WTC11 (cell line): ENCODE data around the gene BRIX1. TPM values are rescaled to one million over a fixed set of nuclear protein-coding genes. Genes with fewer than 3 reads are reported as not detected.

Experiments used
- ATAC-seq: fragments of 200-7000 bp; cut with Tn5 transposase; 2 replicates; pipeline ENCODE4 v1.10.0; 2021; ENCODE audit warnings: mild to moderate bottlenecking, moderate library complexity
- CTCF ChIA-PET: fragments of 300-600 bp; sonication (Branson Sonifier 250); formaldehyde crosslinking; loops from one replicate; lab custom pipeline; 2021; ENCODE audit warnings: antibody characterized with exemption; lab: Charles Lee
- POLR2A ChIA-PET: fragments of 350-600 bp; sonication (Branson Sonifier 250); formaldehyde crosslinking; loops from one replicate; lab custom pipeline; 2021; ENCODE audit warnings: antibody characterized with exemption; lab: Charles Lee
- DNase-seq: peaks from one replicate; pipeline ENCODE4 v3.0.0; 2021; ENCODE audit warnings: low spot score
- H3K27ac Mint-ChIP-seq: 2 replicates; pipeline ENCODE4 v1.8.0; 2021; ENCODE audit warnings: mixed read lengths
- H3K27me3 Mint-ChIP-seq: 2 replicates; pipeline ENCODE4 v1.8.0; 2021; ENCODE audit warnings: low read depth, mild to moderate bottlenecking, moderate library complexity, mixed read lengths
- H3K36me3 Mint-ChIP-seq: 2 replicates; pipeline ENCODE4 v1.8.0; 2021; ENCODE audit warnings: mixed read lengths
- H3K4me1 Mint-ChIP-seq: 2 replicates; pipeline ENCODE4 v1.8.0; 2022; ENCODE audit warnings: mixed read lengths
- H3K4me3 Mint-ChIP-seq: 2 replicates; pipeline ENCODE4 v1.8.0; 2021; ENCODE audit warnings: mild to moderate bottlenecking, moderate library complexity, mixed read lengths
- H3K9me3 Mint-ChIP-seq: 2 replicates; pipeline ENCODE4 v1.8.0; 2021; ENCODE audit warnings: mixed read lengths
- FOXJ3 ChIP-seq: sonication (generic); formaldehyde crosslinking; IDR thresholded peaks from 2 replicates; pipeline ENCODE4 v1.9.0; 2021; ENCODE audit warnings: missing genetic modification reagents, mild to moderate bottlenecking, borderline replicate concordance
- JAZF1 ChIP-seq: fragments of 250-450 bp; sonication (Bioruptor Pico); IDR thresholded peaks from 2 replicates; pipeline ENCODE4 v1.9.0; 2021; ENCODE audit warnings: moderate library complexity, mild to moderate bottlenecking, inconsistent platforms
- KAT7 ChIP-seq: sonication (generic); formaldehyde crosslinking; IDR thresholded peaks from 2 replicates; pipeline ENCODE4 v1.8.1; 2023; ENCODE audit warnings: missing genetic modification reagents, mild to moderate bottlenecking, borderline replicate concordance
- NFATC4 ChIP-seq: fragments of 250-450 bp; sonication (Bioruptor Pico); IDR thresholded peaks from 2 replicates; pipeline ENCODE4 v1.9.0; 2021; ENCODE audit warnings: mild to moderate bottlenecking
- NR2C2 ChIP-seq: sonication (generic); formaldehyde crosslinking; IDR thresholded peaks from 2 replicates; pipeline ENCODE4 v1.8.0; 2022; ENCODE audit warnings: mild to moderate bottlenecking, missing genetic modification reagents
- NR3C1 ChIP-seq: sonication (generic); formaldehyde crosslinking; conservative IDR thresholded peaks from 2 replicates; pipeline ENCODE4 v1.8.1; 2023; ENCODE audit warnings: low read depth, mild to moderate bottlenecking, missing genetic modification reagents
- TCF7 ChIP-seq: sonication (generic); formaldehyde crosslinking; IDR thresholded peaks from 2 replicates; pipeline ENCODE4 v1.8.0; 2022; ENCODE audit warnings: mild to moderate bottlenecking, low read depth, missing genetic modification reagents, moderate library complexity
- TEAD4 ChIP-seq: sonication (generic); formaldehyde crosslinking; IDR thresholded peaks from 2 replicates; pipeline ENCODE4 v1.8.0; 2022; ENCODE audit warnings: mild to moderate bottlenecking, missing genetic modification reagents
- ZNF138 ChIP-seq: sonication (generic); formaldehyde crosslinking; conservative IDR thresholded peaks from 2 replicates; pipeline ENCODE4 v1.8.1; 2022; ENCODE audit warnings: mild to moderate bottlenecking, moderate library complexity, missing genetic modification reagents
- ZNF232 ChIP-seq: sonication (generic); formaldehyde crosslinking; IDR thresholded peaks from 2 replicates; pipeline ENCODE4 v1.8.0; 2022; ENCODE audit warnings: mild to moderate bottlenecking, missing genetic modification reagents
- ZNF671 ChIP-seq: fragments of 250-450 bp; sonication (Bioruptor Pico); IDR thresholded peaks from 2 replicates; pipeline ENCODE4 v1.8.0; 2021; ENCODE audit warnings: mild to moderate bottlenecking
- total RNA-seq: library from RNA; stranded (reverse); gene quantifications from 3 replicates; pipeline ENCODE4 v1.2.3, GENCODE V29; 2021
- TF ChIP-seq, protein P1 (sequence below): sonication (generic); formaldehyde crosslinking; IDR thresholded peaks from 2 replicates; pipeline ENCODE4 v1.8.0; 2022; ENCODE audit warnings: mild to moderate bottlenecking, missing genetic modification reagents
- TF ChIP-seq, protein P2 (sequence below): sonication (generic); formaldehyde crosslinking; IDR thresholded peaks from 2 replicates; pipeline ENCODE4 v1.8.0; 2022; ENCODE audit warnings: mild to moderate bottlenecking, missing genetic modification reagents
- TF ChIP-seq, protein P3 (sequence below): fragments of 250-450 bp; sonication (Bioruptor Pico); IDR thresholded peaks from 2 replicates; pipeline ENCODE4 v1.9.0; 2021; ENCODE audit warnings: mild to moderate bottlenecking
- TF ChIP-seq, protein P4 (sequence below): fragments of 250-450 bp; sonication (Bioruptor Pico); IDR thresholded peaks from 2 replicates; pipeline ENCODE4 v1.9.0; 2021; ENCODE audit warnings: moderate library complexity, mild to moderate bottlenecking, inconsistent platforms, borderline replicate concordance
- TF ChIP-seq, protein P5 (sequence below): sonication (generic); formaldehyde crosslinking; IDR thresholded peaks from 2 replicates; pipeline ENCODE4 v1.8.1; 2022; ENCODE audit warnings: low read depth, mild to moderate bottlenecking, moderate library complexity, missing genetic modification reagents, borderline replicate concordance
- TF ChIP-seq, protein P6 (sequence below): fragments of 250-450 bp; sonication (Bioruptor Pico); IDR thresholded peaks from 2 replicates; pipeline ENCODE4 v2.1.2; 2022; ENCODE audit warnings: mild to moderate bottlenecking, moderate library complexity

The BRIX1 gene
- total RNA-seq, 1 experiment from 2014 or later, result 57.3 TPM

DNA sequence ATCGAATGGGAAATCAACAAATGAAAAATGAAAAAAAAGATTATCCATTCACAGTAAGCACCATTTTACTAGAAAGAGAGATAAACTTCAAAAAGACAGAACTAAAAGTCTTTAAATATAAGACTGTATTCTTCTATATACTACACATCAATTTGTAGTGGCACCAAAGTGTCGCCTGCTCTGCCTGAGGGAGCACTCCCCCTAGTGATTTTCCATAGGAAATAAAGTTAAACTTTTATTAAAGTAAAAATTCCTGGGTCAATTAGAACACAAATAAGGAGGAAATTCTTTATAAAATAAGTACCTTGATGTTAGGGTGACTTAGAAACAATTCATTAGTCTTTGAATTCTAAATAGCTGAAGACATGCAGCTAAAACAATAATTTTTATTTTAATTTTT lies 9.9 kb upstream of the BRIX1 start:
- ChIA-PET POLR2A (interaction anchor here (1.0 kb wide), 1 partner anchor 415 kb away, joined by 3 read pairs; no protein-coding TSS in a partner anchor), CTCF (interaction anchor here (0.7 kb wide), 1 partner anchor 67 kb away, joined by 3 read pairs; no protein-coding TSS in a partner anchor)
- H3K9me3 Mint-ChIP-seq, result no peaks in the 10 kb centered on the region
- peaks cover 5% of the 10 kb centered on the region for H3K4me1 Mint-ChIP-seq
- ATAC-seq, result no peak
- TF ChIP-seq ZNF232 (no peak), TCF7 (CRISPR knock-in tag) (no peak)
- H3K4me3 Mint-ChIP-seq, result no peak overlapping the region
- H3K36me3 Mint-ChIP-seq, result peaks cover 34% of the 10 kb centered on the region
- no peak overlapping the region for H3K27ac Mint-ChIP-seq
- no peaks in the 10 kb centered on the region for H3K27me3 Mint-ChIP-seq
- no peak for DNase-seq

DNA sequence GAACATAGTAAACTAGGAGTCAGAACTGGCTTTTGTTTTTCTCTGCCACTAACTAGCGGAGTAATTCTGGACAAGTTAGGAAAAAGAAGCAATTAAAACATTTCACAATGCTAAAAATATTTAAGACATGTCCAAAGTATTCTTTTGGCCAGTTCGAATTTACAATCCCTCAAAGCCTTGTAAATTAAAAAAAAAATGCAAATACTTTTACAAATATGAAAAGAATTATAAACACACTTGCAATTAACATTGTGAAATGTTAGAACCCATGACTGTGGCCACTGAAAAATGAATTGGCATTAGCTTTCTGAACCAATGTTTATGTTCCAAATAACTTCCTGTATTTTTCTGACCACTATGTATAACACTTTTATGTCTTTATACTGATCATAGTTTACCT lies 2.4 kb upstream of the BRIX1 start:
- H3K4me1 Mint-ChIP-seq, result peaks cover 25% of the 10 kb centered on the region
- H3K36me3 Mint-ChIP-seq, result peaks cover 39% of the 10 kb centered on the region
- POLR2A ChIA-PET, result no interaction called here
- ATAC-seq (no peak), DNase-seq (no peak)
- H3K4me3 Mint-ChIP-seq, result no peak overlapping the region
- no peaks in the 10 kb centered on the region for H3K9me3 Mint-ChIP-seq
- TF ChIP-seq, protein P1, sequence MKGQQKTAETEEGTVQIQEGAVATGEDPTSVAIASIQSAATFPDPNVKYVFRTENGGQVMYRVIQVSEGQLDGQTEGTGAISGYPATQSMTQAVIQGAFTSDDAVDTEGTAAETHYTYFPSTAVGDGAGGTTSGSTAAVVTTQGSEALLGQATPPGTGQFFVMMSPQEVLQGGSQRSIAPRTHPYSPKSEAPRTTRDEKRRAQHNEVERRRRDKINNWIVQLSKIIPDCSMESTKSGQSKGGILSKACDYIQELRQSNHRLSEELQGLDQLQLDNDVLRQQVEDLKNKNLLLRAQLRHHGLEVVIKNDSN (CRISPR knock-in tag), result no peak
- TF ChIP-seq ZNF671 (no peak), TEAD4 (CRISPR knock-in tag) (no peak), TCF7 (CRISPR knock-in tag) (no peak), FOXJ3 (CRISPR knock-in tag) (no peak), JAZF1 (CRISPR knock-in tag) (no peak), KAT7 (CRISPR knock-in tag) (no peak), NR3C1 (CRISPR knock-in tag) (no peak), ZNF138 (CRISPR knock-in tag) (no peak), NR2C2 (CRISPR knock-in tag) (no peak), NFATC4 (no peak)
- TF ChIP-seq, protein P2, sequence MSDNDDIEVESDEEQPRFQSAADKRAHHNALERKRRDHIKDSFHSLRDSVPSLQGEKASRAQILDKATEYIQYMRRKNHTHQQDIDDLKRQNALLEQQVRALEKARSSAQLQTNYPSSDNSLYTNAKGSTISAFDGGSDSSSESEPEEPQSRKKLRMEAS (CRISPR knock-in tag), result no peak
- TF ChIP-seq, protein P3, sequence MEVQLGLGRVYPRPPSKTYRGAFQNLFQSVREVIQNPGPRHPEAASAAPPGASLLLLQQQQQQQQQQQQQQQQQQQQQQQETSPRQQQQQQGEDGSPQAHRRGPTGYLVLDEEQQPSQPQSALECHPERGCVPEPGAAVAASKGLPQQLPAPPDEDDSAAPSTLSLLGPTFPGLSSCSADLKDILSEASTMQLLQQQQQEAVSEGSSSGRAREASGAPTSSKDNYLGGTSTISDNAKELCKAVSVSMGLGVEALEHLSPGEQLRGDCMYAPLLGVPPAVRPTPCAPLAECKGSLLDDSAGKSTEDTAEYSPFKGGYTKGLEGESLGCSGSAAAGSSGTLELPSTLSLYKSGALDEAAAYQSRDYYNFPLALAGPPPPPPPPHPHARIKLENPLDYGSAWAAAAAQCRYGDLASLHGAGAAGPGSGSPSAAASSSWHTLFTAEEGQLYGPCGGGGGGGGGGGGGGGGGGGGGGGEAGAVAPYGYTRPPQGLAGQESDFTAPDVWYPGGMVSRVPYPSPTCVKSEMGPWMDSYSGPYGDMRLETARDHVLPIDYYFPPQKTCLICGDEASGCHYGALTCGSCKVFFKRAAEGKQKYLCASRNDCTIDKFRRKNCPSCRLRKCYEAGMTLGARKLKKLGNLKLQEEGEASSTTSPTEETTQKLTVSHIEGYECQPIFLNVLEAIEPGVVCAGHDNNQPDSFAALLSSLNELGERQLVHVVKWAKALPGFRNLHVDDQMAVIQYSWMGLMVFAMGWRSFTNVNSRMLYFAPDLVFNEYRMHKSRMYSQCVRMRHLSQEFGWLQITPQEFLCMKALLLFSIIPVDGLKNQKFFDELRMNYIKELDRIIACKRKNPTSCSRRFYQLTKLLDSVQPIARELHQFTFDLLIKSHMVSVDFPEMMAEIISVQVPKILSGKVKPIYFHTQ (CRISPR knock-in tag), result no peak
- TF ChIP-seq, protein P4, sequence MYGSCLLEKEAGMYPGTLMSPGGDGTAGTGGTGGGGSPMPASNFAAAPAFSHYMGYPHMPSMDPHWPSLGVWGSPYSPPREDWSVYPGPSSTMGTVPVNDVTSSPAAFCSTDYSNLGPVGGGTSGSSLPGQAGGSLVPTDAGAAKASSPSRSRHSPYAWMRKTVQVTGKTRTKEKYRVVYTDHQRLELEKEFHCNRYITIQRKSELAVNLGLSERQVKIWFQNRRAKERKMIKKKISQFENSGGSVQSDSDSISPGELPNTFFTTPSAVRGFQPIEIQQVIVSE (CRISPR knock-in tag), result no peak
- TF ChIP-seq, protein P5, sequence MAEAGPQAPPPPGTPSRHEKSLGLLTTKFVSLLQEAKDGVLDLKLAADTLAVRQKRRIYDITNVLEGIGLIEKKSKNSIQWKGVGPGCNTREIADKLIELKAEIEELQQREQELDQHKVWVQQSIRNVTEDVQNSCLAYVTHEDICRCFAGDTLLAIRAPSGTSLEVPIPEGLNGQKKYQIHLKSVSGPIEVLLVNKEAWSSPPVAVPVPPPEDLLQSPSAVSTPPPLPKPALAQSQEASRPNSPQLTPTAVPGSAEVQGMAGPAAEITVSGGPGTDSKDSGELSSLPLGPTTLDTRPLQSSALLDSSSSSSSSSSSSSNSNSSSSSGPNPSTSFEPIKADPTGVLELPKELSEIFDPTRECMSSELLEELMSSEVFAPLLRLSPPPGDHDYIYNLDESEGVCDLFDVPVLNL (CRISPR knock-in tag), result no peak
- TF ChIP-seq, protein P6, sequence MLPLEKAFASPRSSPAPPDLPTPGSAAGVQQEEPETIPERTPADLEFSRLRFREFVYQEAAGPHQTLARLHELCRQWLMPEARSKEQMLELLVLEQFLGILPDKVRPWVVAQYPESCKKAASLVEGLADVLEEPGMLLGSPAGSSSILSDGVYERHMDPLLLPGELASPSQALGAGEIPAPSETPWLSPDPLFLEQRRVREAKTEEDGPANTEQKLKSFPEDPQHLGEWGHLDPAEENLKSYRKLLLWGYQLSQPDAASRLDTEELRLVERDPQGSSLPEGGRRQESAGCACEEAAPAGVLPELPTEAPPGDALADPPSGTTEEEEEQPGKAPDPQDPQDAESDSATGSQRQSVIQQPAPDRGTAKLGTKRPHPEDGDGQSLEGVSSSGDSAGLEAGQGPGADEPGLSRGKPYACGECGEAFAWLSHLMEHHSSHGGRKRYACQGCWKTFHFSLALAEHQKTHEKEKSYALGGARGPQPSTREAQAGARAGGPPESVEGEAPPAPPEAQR, result no peak
- CTCF ChIA-PET, result no interaction called here
- H3K27me3 Mint-ChIP-seq, result no peaks in the 10 kb centered on the region
- no peak overlapping the region for H3K27ac Mint-ChIP-seq
